Measurements from ENCODE around the gene TNFRSF1B. TPM values are rescaled to one million over a fixed set of nuclear protein-coding genes. Genes with fewer than 3 reads are reported as not detected.

Gene TNFRSF1B
- total and polyA plus RNA-seq, 2 of the 8 experiments (the other 6 are each of a cell fraction or from before 2014, with no cell fraction given) = 1.7 to 2.9 TPM

- Histone ChIP-seq H3K79me2 (ENCODE audit: control insufficient read depth in 1 of 2, insufficient read depth in 2 of 2, low read length in 2 of 2) (no peaks in the 10 kb centered on the region), H2BK20ac (ENCODE audit: low read length) (no peak overlapping the region), H2BK120ac (replicated peaks; ENCODE audit: low read depth, low read length) (no peak overlapping the region), H4K8ac (ENCODE audit: extremely low read depth, insufficient read depth, low read length) (no peak overlapping the region), H4K5ac (ENCODE audit: insufficient read length, low read depth, low read length) (no peak overlapping the region), H3K14ac (ENCODE audit: insufficient read length) (no peak overlapping the region), H2BK5ac (ENCODE audit: low read depth, low read length) (no peak overlapping the region), H3K79me1 (ENCODE audit: low read depth, low read length) (no peaks in the 10 kb centered on the region), H3K4ac (replicated peaks; ENCODE audit: insufficient read length, low read depth, low read length) (no peak overlapping the region), H2AK5ac (ENCODE audit: low read depth, low read length) (no peak overlapping the region; the same call in 1 of the 2 replicates), H3K23ac (ENCODE audit: insufficient read length) (no peak overlapping the region), H4K20me1 (replicated peaks in 1 of 2; ENCODE audit: control insufficient read depth in 1 of 2, insufficient read depth in 2 of 2, low read length in 2 of 2) (no peaks in the 10 kb centered on the region), H2BK15ac (ENCODE audit: low read length) (no peak overlapping the region), H4K91ac (replicated peaks; ENCODE audit: insufficient read length, low read length) (no peak overlapping the region), H3K36me3 (ENCODE audit: control insufficient read depth in 2 of 4, insufficient read depth in 4 of 4, low read length in 3 of 4) (no peaks in the 10 kb centered on the region), H2AFZ (ENCODE audit: low read length) (no peak overlapping the region), H2BK12ac (ENCODE audit: low read depth, low read length) (no peak overlapping the region), H3K9ac (replicated peaks in 1 of 4; ENCODE audit: extremely low read depth in 1 of 4, low read depth in 3 of 4, low read length in 3 of 4) (no peak overlapping the region), H3K27me3 (replicated peaks in 1 of 4; ENCODE audit: control insufficient read depth in 3 of 4, extremely low read depth in 1 of 4, insufficient read depth in 3 of 4, low read length in 3 of 4) (no peaks in the 10 kb centered on the region), H3K18ac (ENCODE audit: extremely low read depth, low read length) (peak overlapping the region; percentile 38; the same call in 1 of the 2 replicates), H3K23me2 (ENCODE audit: low read depth, low read length) (no peaks in the 10 kb centered on the region), H3K4me2 (ENCODE audit: insufficient read depth in 1 of 2, low read depth in 2 of 2, low read length in 2 of 2) (no peak overlapping the region), H3K27ac (ENCODE audit: low read depth, low read length) (no peak overlapping the region), H3K9me3 (ENCODE audit: insufficient read depth in 2 of 2, low read depth in 1 of 2, low read length in 1 of 2) (no peaks in the 10 kb centered on the region; a peak in 1 of 4 replicates), H3K4me3 (ENCODE audit: extremely low read depth in 1 of 4, insufficient read depth in 2 of 4, low read depth in 3 of 4, low read length in 4 of 4) (no peak overlapping the region), H3K4me1 (replicated peaks in 1 of 4; ENCODE audit: control insufficient read depth in 3 of 4, insufficient read depth in 4 of 4, low read length in 3 of 4) (peaks cover 0 to 5% (median 3%) of the 10 kb centered on the region in 4 experiments; a peak in 5 of 7 replicates), H3K56ac (replicated peaks; ENCODE audit: insufficient read length, low read depth, low read length) (no peak overlapping the region)
- DNase-seq (ENCODE audit: low read depth in 1 of 2, low spot score in 2 of 2) (no peak), FAIRE-seq (no peak)
- CTCF ChIA-PET (ENCODE audit: partially characterized antibody) = interaction anchor here (0.6 to 9.2 kb wide), 7 partner anchors 15 to 129 kb away, joined by 3 to 79 read pairs (median 4); no protein-coding TSS in a partner anchor
- no peak for TF ChIP-seq USF2 (IDR thresholded peaks at IDR 0.05; ENCODE audit: low read length)
- no peak for TF ChIP-seq BACH1 (IDR thresholded peaks at IDR 0.05; ENCODE audit: low read length)
- no peak for TF ChIP-seq NANOG (IDR thresholded peaks at IDR 0.05; ENCODE audit: insufficient read depth, low read depth, low read length, poor library complexity, severe bottlenecking)
- POLR2A ChIA-PET (ENCODE audit: partially characterized antibody) = interaction anchor here (0.8 kb wide), 1 partner anchor 8 kb away, joined by 4 read pairs; no protein-coding TSS in a partner anchor
- WGBS, 2 experiments (ENCODE audit: extremely low coverage in 1 of 2, insufficient coverage in 1 of 2, insufficient read length in 1 of 2, insufficient replicate concordance in 2 of 2, low coverage in 1 of 2, low lambda C conversion rate in 2 of 2, missing lambda C conversion rate in 1 of 2) = 88% methylated on average over 8 of the region's 8 CpGs; no CpG with 5 or more reads in 1 of the 2 experiments
Measured at GRCh38 chr1:12147201-12147701, 19.5 kb upstream of the TNFRSF1B start.

Measured in H1 (cell line).